HG02678 (cell line): ENCODE measurements around the gene AIP.
"Not testable (repeated sequence)": the region's sequence is repeated elsewhere in the genome, so short reads cannot be mapped to it uniquely, and the experiment has no call there.

Experiments
- ATAC-seq: cut with Tn5 transposase; IDR thresholded peaks from one replicate; pipeline ENCODE4 v1.9.1; 2021; ENCODE audit warnings: mild to moderate bottlenecking, moderate library complexity; ENCODE audit not compliant: unreplicated experiment

Gene AIP

GRCh38 chr11:67468456-67468758 lies 14.4 kb upstream of the AIP start:
- ATAC-seq = peak; percentile 1

GRCh38 chr11:67468759-67469507 lies 13.9 kb upstream of the AIP start, which contains the start of gene TMEM134:
TMEM134 (minus strand) TSS chr11:67469251; CDS start chr11:67469192, 59 bp downstream.
- peak; percentile 74 for ATAC-seq

DNA sequence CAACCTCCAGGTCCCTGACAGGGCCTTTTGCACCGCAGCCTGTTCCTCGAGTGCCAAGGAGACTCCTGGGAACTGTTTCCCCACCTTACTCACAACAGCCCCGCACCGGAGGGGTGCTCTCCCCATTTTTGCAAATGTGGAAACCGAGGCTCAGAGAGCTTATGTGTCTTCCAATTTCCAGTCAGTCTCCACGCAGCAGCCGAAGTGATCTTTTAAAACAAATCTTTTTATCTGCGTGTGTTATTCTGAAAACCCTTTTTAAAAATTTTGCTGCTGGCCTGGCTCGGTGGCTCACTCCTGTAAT lies 13.4 kb upstream of the AIP start:
- ATAC-seq = no peak

DNA sequence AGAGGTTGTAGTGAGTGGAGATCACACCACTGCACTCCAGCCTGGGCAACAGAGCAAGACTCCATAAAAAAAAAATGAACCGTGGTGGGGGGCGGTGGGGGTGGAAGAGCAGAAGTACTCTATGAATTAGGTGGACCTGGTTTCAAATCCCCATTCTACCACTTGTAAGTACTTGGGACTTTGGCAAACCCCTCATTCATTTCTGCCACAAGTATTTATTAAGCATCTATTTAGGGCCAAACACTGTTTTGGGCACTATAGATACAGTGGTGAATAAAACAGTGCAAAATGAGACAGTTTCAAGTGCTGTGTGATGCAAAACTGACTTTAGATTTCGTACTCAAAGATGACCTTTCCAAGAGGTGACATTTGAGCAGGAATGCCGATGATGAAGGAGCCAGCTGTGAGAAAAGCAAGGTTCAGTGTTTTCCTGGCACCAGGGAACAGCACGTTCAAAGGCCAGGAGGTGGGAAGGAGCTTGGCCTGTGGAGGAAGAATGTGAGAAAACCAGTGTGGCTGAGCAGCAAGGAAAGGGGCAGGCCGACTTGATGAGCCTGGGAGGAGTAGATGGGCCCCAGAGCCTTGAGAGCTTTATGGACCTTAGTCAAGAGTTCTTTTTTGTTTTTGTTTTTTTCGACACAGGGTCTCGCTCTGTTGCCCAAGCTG lies 12.4 kb upstream of the AIP start:
- ATAC-seq = no peak

DNA sequence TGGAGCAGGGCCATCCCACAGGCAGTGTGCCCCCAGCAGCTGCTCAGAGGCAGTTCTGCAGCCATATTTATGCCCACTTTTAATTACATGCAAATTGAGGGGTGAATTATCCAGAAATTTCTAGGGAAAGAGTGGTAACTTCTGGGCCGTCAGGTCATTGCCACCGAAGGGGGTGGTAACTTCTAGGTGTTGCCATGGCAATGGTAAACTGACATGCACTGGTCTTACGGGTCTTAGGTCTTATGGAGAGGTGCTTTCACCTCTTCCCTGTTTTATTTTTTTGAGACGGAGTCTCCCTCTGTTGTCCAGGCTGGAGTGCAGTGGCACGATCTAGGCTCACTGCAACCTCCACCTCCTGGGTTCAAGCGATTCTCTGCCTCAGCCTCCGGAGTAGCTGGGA lies 9.9 kb upstream of the AIP start:
- no peak for ATAC-seq

GRCh38 chr11:67476692-67477091 lies 6.1 kb upstream of the AIP start:
- not testable (repeated sequence) for ATAC-seq

GRCh38 chr11:67477344-67478050 lies 5.3 kb upstream of the AIP start:
- ATAC-seq = not testable (repeated sequence)

DNA sequence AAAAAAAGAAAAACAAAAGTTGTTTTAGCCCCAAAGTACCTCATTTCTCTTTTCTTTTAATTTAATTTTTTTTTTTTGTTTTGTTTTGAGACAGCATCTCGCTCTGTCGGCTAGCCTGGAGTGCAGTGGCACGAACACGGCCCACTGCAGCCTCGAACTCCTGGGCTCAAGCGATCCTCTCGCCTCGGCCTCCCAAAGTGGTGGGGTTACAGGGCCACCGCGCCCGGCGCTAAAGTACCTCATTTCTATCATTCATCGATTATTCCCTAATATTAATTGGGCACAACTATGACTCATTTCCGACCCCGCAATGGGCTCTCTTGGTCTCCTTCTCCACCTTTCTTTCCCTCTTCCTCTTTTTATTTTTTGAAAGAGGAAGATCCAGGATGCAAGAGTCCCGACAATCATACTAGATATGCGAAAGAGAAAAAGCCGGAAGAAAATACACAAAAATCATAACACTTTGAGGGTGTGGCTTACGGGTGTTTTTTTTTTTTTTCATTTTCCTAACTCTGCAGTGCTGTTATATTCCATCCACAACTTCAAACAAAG lies 475 bp upstream of the AIP start:
- ATAC-seq = peak; percentile 0

DNA sequence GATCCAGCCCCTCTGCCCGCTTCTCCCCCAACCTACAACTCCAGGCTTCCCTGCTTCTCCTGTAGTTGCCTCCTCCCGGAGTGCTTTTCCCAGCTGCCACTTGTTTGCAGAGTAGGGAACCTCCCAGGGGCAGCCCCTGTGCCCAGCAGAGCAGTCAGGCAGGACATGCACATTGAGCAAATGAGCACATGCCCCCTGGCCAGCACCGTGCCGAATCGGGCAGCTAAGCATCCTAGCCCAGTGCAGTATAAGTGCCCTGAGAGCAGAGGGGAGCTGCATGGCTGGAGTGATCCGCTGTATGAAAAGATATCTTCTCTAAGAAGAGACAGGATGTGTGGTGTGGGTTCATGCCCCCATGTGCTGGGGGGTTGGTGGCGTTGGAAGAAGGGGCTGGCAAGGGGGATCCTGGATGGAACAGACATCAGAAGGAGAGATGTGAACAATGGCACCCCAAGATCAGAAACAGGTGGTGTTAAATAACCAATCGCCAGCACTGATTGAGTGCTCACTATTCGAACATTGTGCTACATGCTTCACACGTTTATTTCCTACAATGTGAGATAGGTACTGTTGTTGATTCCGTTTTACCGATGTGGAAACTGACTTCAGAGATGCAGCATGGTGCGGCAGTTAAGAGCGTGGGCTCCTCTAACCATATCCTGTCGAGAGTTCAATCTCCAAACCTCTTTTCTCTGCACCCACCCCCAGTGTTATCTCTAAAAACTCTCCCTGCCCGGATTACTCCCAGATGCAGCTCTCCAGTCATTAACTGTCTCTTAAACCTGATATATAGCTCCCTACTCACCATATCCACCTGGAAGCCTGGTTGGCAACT lies 1.2 kb downstream of the AIP start:
- no peak for ATAC-seq

- ATAC-seq = no peak
Measured at GRCh38 chr11:67484847-67485311, 2.1 kb downstream of the AIP start.

- not testable (repeated sequence) for ATAC-seq
Measured at GRCh38 chr11:67485873-67486361, 3.1 kb downstream of the AIP start.

DNA sequence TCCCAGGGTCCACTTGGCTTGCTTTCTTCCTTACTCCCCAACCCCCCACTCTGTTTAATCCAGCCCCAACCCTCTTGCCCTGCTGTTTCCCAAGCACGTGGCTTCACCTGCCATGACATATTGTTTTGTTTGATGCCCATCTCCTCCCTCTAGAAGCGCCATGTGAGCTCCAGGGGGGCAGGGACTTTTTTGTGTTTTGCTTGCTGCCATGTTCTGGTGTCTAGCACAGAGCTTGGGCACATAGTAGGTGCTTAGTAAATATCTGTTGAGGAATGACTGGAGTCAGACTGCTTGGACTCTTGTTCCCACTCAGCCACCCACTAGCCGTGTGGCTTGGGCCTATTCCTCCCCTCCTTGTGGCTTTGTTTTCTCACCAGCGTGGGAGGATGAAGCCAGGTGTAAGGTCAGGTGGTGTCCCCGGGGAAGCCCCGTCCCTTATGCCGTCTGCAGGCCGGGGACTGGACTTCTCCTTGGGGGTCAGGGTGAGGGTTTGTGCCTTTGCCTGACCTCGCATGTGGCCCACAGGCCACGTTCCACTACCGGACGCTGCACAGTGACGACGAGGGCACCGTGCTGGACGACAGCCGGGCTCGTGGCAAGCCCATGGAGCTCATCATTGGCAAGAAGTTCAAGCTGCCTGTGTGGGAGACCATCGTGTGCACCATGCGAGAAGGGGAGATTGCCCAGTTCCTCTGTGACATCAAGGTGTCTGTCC lies 3.8 kb downstream of the AIP start:
- peak; percentile 35 for ATAC-seq

- ATAC-seq = no peak
Measured at GRCh38 chr11:67489203-67489884, 6.5 kb downstream of the AIP start.

DNA sequence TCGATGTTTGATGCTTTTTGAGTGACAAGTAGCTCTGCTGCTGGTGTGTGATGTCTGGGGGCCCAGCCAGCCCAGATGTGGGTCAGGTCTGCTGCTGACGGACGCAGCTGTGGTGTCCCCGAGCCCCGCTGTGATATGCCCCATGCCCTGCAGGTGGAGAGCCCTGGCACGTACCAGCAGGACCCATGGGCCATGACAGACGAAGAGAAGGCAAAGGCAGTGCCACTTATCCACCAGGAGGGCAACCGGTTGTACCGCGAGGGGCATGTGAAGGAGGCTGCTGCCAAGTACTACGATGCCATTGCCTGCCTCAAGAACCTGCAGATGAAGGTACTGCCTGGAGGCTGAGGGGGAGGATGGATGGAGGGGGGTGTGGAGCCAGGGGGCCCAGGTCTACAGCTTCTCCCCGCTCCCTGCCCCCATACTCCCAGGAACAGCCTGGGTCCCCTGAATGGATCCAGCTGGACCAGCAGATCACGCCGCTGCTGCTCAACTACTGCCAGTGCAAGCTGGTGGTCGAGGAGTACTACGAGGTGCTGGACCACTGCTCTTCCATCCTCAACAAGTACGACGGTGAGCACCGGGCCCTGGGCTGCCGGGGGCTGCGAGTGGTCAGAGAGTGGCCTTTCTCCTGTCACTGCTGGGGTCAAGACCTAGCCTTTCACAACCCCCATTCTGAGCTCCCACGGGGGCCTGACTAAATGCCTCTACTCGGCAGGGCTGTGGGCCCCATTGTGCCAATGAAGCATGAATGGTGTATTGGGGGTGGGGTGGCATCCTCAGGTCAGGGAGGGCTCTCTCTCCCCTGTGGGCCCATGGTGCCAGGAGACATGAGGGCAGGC lies 7.3 kb downstream of the AIP start:
- ATAC-seq = no peak

GRCh38 chr11:67490727-67491065 lies 7.9 kb downstream of the AIP start:
- ATAC-seq = no peak

- no peak for ATAC-seq
Measured at GRCh38 chr11:67491276-67492068, 8.6 kb downstream of the AIP start.

DNA sequence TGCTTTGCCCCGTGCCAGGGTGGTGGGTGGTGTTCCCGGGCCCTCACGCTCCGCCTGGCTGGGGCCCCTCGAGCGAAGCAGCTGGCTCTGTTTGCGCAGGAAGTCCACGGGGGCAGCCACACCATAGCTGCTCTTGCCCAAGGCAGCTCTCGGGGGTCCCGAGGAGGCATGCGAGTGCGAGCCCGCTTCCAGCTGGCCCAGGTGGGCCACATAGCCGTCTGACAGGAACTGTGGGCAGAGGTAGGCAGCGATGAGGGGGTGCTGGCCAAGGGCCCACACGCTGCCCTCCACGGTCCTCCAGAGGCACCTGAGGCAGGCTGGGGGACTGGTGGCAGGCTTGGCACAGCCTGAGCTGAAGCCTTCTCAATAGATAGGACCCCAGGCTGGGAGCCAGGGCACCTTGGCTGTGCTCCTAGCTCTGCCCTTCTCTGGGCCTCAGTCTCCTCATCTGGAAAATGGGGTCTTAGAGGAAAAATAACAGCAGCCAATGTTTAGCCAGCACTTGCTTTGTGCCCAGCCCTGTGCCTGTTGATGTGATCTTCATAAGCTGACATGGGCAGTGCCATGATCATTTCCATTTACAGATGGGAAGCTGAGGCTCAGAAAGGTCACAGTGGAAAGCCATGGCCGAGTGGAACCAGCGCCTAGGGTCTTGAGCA lies 9.4 kb downstream of the AIP start:
- ATAC-seq = no peak
